NCI-H1105 (cell line): Measurements from ENCODE around the gene SRRM3.
"Not testable (repeated sequence)": the region's sequence is repeated elsewhere in the genome, so short reads cannot be mapped to it uniquely, and the experiment has no call there.

ENCODE experiments used
- DNase-seq: peaks from one replicate; lab custom pipeline; 2025; lab: John Stamatoyannopoulos, UW

SRRM3 gene

DNA sequence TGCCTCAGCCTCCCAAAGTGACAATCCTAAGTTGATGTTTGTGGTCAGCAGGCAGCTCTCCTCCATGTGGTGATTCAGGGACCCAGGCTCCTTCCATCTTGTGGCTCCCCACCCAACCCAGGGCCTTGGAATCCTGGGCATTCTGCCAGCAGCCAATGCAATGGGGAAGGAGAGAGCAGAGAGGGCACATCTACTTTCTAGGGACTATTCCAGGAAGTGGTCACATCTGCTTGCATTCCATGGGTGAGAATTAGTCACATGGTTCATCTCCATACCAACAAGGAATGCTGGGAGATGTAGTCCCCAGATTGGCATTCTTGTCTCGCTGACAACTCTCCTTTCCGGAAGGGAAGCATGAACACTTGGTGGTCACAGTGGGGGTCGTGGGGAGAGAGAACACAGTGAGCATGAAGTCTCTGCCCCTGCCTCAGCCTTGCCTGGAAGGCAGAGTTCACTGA lies 9.9 kb upstream of the SRRM3 start:
- no peak for DNase-seq

GRCh38 chr7:76193466-76193865 lies 8.2 kb upstream of the SRRM3 start:
- no peak for DNase-seq

GRCh38 chr7:76193883-76194282 lies 7.8 kb upstream of the SRRM3 start:
- no peak for DNase-seq

GRCh38 chr7:76196786-76197185 lies 4.9 kb upstream of the SRRM3 start:
- DNase-seq = no peak

- DNase-seq = no peak
These were observed 3.5 kb upstream of the SRRM3 start for GRCh38 chr7:76198202-76198601.

DNA sequence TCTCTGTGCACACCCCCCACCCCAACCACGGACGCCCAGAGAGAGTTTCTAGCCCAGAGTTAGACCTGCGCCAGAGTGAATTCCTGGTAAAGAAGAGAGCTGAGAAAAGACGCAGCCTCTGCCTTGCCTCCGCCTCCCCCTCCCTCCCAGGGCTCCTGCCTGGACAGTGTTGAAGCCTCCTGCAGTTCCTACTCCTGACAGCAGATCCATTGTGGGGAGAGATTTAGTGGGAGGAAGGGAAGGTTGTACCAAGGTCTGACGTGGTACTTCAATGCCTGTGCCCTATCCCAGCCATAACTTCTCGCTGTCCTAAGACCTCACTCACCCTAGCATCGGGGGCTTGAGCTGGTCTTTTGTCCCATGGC lies 952 bp downstream of the SRRM3 start:
- DNase-seq = no peak

GRCh38 chr7:76204147-76204546 lies 2.5 kb downstream of the SRRM3 start:
- DNase-seq = no peak

DNA sequence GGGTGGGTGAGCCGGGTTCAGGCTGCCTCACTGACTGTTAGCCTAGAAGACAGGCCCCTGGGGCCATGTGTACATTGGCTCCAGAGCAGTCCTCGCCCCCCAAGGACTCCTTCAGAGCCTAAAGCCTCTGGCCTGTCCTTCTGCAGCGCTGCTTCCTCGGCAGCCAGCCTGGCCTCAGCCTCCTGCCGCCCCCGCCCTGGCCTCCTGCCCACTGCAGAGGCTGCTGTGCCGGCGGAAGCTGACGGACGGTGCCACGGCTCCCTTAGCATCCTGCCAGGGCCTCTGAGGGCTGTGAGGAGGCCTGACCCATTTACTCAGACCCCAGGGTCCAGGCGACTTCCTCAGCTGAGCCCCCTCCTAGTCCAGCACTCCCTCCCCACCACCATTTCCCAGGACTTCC lies 4.9 kb downstream of the SRRM3 start:
- DNase-seq = no peak

DNA sequence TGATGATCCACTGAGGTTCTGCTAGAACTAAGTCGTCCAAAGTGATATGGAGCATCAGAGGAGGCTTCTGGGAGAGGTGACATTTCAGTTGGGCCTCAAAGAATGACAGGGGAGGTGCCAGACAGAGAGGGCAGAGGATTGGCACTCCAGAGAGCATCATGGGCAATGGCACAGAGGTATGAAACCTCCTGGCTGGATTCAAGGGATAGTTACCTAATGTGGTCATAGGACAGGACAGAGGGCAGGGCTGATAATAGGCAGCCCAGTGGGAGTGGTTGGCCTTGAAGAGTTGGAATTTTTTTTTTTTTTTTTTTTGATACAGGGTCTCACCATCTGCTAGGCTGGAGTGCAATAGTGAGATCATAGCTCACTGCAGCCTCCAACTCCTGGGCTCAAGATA lies 7.6 kb downstream of the SRRM3 start:
- DNase-seq = no peak

DNA sequence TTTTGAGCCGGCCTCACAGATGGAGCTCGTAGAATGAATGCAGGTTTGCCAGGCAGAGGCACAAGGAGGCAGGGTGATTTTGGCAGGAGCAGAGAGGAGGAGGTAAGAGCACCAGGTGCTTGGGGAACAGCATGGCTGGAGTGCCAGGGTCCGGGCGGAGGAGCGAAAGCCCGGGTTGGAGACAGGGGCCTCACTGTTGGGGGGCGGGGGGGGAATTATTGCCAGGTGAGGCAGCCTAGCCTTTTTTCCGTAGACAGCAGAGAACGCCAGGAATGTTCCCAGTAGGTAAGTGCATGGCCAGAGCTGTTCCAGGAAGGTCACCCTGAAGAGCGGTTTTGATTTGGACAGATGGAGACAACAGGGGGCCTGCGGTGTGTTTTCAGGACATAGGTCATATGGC lies 9.5 kb downstream of the SRRM3 start:
- no peak for DNase-seq

DNA sequence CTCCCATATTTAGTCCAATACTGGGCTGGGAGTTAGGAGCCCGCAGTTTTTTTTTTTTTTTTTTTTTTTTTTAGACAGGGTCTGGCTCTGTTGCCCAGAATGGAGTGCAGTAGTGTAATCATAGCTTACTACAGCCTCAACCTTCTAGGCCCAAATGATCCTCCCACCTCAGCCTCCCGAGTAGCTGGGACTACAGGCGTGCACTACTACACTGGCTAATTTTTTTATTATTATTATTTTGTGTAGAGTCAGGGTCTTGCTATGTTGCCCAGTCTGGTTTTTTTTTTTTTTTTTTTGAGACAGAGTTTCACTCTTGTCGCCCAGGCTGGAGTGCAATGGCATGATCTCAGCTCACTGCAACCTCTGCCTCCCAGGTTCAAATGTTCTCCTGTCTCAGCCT lies 13.7 kb downstream of the SRRM3 start:
- DNase-seq = not testable (repeated sequence)

DNA sequence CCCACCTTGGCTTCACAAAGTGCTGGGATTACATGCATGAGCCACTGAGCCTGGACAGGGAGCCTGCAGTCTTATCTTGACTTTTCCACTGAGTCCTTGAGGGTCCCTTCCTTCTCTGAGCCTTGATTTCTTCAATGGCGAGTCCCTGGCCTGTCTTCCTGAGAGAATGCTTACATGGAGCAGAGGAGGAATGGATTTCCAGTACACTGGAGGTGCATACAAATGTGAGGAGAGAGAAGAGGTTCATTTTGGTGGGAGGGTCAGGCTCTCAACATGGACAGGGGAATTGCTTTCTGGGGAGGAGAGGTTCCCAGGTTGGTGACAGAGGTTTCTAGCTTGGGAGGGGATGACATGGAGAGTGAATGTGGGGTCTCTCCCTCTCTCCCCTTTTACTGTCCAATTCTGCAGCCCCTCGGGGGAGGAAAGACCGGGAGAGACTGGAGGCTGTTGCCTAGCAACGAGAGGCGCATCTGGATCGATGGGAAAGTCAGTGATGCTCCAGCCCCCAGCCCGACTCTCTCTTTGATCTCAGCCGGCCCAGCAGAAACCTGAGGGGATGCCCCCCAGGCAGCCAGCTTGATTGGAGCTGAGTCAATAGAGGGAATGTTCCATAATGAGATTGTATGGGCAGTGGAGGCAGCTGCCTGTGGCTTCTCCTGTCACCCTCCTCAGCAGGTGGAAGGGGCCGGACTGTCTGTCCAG lies 14.8 kb downstream of the SRRM3 start:
- no peak for DNase-seq

- DNase-seq = no peak
These were observed 16.4 kb downstream of the SRRM3 start for GRCh38 chr7:76217942-76218566.

DNA sequence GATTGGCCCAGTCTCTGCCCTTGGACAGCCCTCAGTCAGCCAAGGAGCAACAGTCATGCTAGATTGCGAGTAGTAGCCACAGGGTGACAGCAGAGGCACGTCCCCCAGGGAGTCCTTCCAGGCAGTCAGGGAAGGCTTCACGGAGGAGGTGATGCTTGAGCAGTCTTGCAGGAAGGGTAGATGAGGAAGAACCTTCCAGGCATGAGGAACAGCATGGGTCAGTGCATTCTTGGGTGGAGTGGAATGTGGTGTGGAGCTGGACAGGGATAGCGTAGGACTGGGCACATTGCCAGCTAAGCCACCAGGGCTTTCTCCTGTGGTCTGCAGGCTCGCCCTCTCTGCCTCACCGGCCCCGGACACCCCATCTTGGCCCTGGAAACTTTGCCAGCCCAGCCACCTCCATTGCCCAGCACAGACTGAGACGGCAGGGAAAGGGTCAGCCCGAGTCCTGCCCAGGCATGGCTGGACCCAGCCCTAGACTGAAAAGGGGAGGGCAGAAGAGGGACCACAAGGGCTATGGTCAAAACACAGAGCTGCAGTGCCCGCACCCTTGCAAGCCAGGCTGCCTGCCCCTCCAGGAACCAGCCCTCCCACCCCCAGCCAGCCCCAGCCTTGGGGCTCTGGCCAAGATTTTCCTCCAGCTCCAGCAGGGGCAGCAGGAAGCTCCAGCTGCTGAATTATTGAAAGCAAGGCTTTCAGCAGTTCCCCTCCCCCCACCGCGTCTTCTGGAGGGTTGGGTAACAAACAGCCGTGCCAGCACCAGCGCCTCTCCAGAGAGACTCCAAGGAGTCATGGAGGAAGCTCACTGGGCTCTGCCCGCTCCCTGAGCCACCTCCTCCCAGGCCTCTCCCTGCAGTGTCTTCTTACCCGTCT lies 18.7 kb downstream of the SRRM3 start:
- DNase-seq = no peak

- DNase-seq = no peak
These were observed 20.6 kb downstream of the SRRM3 start for GRCh38 chr7:76222333-76222732.

- DNase-seq = no peak
These were observed 21.1 kb downstream of the SRRM3 start for GRCh38 chr7:76222839-76223238.

DNA sequence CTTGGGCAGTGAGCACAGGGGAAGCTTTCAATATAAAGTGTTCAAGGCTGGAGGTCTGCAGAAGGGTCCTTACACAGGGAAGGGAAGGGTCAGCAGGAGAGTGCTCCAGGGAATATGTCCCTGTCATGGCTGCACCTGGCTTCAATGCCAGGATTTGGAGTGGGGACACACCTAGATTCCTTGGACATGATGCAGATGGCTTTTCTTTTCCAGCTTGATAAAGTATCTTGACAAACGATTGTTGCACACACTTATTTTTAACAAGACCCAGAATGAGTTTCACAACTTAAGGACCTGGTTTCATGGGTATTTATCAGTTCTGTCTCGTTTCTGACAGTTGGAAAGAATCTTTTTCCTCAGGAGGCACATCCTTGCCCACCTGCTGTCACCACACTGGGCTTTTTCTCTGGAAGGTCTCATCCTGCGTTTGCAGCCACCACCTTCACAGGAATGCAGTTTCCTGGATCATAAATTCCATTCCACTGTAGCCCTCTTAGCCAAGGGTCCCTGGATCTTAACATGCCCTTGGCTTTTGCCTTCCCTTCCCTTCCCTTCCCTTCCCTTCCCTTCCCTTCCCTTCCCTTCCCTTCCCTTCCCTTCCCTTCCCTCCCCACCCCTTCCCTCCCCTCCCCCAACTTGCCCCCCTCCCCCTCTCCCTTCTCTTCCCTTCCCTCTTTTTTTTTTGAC lies 21.7 kb downstream of the SRRM3 start:
- no peak for DNase-seq

GRCh38 chr7:76224695-76225094 lies 23.0 kb downstream of the SRRM3 start:
- no peak for DNase-seq

DNA sequence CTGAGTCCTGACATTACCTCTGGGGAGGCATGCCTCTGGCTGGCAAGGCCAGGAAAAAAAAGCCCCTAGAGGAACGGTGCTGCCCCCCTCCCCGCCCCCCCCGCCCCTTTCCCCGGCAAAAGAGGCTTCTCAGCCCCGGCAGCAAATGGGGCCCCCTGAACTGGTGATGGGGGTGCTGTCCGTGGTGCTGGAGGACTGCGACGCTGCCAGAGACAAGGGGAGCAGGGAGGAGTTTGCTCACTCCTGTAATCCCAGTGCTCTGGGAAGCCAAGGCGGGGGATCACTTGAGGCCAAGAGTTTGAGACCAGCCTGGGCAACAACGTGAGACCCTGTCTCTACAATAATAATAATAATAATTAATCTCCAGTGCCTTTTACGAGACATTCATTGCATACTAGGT lies 23.7 kb downstream of the SRRM3 start:
- DNase-seq = no peak

GRCh38 chr7:76225951-76226350 lies 24.3 kb downstream of the SRRM3 start:
- no peak for DNase-seq

DNA sequence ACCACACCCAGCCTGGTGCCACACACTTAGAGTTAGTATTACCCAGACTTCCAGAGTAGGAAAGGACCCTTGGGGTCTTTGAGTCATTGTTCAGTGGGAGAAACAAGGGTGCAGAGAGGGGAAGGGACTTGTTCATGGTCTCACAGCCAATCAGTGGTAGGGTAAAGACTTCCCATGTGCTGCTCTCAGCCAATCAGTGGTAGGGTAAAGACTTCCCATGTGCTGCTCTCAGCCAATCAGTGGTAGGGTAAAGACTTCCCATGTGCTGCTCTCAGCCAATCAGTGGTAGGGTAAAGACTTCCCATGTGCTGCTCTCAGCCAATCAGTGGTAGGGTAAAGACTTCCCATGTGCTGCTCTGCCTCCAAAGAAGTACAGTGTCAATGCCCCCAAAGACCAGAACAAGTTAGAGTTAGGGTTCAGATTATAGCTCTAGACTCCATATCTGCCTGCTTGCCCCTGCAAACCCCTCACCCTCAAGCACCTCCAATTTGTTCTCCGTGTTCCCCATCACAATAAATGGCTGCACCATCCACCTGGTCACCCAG lies 25.3 kb downstream of the SRRM3 start:
- DNase-seq = not testable (repeated sequence)

GRCh38 chr7:76230214-76230613 lies 28.5 kb downstream of the SRRM3 start:
- DNase-seq = no peak
